NCI-H2107 treated with DMSO at 0.1 percent for 48 hours (cell line): ENCODE results near the gene PCGF5.
"Not testable (repeated sequence)": the region's sequence is repeated elsewhere in the genome, so short reads cannot be mapped to it uniquely, and the experiment has no call there.

ENCODE experiments used
- DNase-seq: peaks from one replicate; lab custom pipeline; 2025; ENCODE audit not compliant: unreplicated experiment; lab: John Stamatoyannopoulos, UW

PCGF5 gene

GRCh38 chr10:91220194-91220953 is at the start of gene PCGF5:
PCGF5 (plus strand) TSS chr10:91220663; CDS start chr10:91222872, 2,209 bp downstream.
- no peak for DNase-seq

DNA sequence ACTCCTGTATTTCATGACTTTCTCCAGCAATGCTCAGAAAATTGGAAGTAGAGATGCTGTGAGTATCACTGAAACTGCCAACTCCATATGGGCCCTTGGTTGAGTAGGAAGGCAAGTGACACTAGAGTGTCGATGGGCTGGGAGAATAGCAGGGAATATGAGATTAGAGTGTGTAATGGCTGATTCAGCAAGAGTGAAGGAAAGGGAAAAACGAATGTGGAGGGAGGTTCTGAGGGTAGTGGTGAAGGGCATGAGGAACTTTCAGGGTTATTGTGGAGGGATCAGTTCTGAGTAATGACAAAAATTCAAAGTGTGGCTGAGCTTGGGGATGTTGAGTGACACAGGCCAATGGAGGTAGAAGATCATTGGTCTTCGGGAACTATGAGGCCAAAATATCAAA is 49.0 kb upstream of the PCGF5 start:
- no peak for DNase-seq

- no peak for DNase-seq
These were observed 48.1 kb upstream of the PCGF5 start for GRCh38 chr10:91172348-91172747.

DNA sequence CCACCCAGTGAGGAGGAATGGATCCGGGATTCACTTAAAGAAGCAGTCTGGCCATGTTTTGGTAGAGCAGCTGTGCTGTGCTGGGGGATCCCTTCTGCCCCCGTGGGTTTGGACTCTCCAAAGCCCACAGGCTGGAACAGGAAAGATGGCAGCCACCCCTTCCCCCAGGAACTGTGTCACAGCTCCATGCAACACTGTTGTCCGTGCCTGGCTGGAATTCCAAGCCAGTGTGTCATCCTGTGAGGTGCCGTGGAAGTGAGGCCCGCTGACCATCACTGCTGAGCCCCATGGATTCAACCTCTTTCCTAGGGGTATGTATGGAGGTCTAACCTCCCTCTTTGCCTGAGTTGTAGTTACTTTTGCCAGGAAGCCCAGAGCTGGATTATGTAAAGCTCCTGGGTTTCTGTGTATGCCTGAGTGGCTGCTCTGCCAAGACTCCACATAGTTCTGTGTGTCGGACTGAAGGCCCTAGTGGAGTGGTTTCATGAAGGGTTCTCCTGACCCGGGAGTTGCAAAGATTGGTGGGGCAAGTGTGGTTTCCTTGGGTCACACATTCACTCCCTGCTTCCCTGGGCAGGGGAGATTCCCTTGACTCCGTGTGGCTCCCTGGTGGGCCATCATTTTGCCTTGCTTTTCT is 35.1 kb upstream of the PCGF5 start:
- DNase-seq: no peak

DNA sequence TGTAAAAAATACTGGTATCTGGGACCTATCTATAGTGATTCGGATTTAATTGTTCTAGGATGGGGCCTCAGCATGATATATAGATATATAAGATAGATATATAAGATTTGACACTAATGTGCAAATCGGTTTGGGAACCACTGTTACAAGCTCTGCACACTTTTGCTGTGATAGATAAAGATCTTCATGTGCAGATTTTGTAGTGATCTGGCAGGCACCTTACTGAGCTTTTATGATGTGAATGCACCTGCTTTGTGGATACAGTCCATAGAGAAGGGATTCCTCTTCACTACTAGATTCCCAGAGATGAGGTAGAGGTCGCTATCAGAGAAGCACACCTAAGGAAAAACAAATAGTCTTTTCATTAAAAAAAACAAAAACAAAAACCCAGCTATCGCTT is 33.3 kb upstream of the PCGF5 start:
- DNase-seq: no peak

- not testable (repeated sequence) for DNase-seq
These were observed 32.5 kb upstream of the PCGF5 start for GRCh38 chr10:91188010-91188409.

GRCh38 chr10:91188889-91189288 is 31.6 kb upstream of the PCGF5 start:
- DNase-seq: no peak

- DNase-seq: no peak
These were observed 30.0 kb upstream of the PCGF5 start for GRCh38 chr10:91190388-91190870.

GRCh38 chr10:91190876-91191583 is 29.4 kb upstream of the PCGF5 start:
- no peak for DNase-seq

DNA sequence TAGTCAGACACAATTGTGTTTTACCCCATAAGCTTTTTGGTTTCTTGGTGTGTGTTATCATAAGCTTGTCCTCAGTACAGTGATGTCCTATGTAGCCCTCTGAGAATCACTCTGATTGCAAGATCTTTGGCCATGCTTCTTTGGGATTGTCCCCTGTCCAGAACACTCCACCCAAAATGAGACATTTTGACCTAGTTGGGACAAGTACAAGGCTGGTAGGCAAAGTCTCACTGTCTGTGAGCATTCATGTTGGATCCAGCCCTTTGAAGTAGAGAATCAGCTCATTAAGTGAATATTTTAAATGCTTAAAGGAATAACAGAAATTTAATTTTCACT is 28.9 kb upstream of the PCGF5 start:
- no peak for DNase-seq

DNA sequence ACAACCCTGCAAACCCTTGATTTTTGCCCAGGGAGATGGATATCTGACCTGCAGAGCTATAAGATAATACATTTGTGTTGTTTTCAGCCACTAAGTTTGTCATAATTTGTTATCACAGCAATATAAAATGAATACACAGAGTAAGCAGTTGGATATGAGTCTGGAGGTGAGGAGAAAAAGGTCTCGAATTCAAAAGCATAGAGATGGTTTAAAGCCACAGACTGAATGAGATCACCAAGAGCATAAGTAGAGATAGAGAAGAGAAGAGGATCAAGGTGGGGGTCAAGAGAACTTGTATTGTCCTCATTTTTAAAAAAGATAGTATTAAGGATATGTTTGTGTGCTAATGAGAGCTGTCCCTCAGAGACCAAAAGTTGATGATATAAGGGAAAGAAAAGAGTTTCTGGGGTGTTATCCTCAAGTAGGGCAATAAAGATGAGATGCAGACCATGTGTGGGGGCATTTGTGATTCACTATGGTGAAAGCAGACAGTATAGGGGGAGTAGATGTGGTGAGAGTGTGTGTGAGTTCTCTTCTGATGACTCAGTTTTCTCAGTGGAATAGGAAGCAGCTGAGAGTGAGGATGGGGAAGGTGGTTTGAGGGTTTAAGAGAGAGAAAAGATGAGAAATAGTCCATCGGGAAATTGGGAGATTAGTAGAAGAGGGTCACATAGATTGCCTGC is 25.8 kb upstream of the PCGF5 start:
- DNase-seq: no peak

- no peak for DNase-seq
These were observed 24.0 kb upstream of the PCGF5 start for GRCh38 chr10:91196268-91197048.

- DNase-seq: no peak
These were observed 23.3 kb upstream of the PCGF5 start for GRCh38 chr10:91197127-91197526.

DNA sequence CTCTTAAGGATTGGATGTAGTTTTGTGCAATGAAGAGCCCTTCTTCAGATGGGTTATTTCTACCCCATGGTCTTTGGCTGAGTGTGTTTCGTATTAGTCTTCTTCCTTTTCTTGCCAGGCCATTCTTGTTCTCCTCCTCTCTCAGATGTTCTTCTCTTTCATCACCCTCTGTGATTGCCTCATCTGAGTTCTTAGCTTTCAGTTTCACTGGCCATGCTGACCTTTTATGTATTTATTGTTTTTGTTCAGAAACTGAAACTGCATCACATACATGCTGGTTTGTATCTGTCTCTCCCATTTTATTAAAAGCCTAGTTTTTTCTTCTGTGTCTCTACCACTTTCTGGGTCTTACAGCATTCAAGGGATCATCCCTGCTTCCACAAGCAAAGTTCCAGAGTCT is 21.7 kb upstream of the PCGF5 start:
- DNase-seq: no peak

- DNase-seq: no peak
These were observed 19.9 kb upstream of the PCGF5 start for GRCh38 chr10:91200314-91201212.

GRCh38 chr10:91201213-91201996 is 19.1 kb upstream of the PCGF5 start:
- DNase-seq: no peak

GRCh38 chr10:91206427-91206826 is 14.0 kb upstream of the PCGF5 start:
- no peak for DNase-seq

- DNase-seq: no peak
These were observed 13.5 kb upstream of the PCGF5 start for GRCh38 chr10:91206837-91207474.
